Measurements from ENCODE around the gene DSTYK.

Gene DSTYK

GRCh38 chr1:205124726-205125125 is 86.8 kb downstream of the DSTYK start:
- no peak for DNase-seq (ENCODE audit: low read depth)

- no peak for DNase-seq (ENCODE audit: low read depth)
Measured at GRCh38 chr1:205122489-205122882, 89.0 kb downstream of the DSTYK start.

- peak; percentile 91 for DNase-seq (ENCODE audit: low read depth)
Measured at GRCh38 chr1:205121660-205122488, 89.6 kb downstream of the DSTYK start, which contains the start of gene RBBP5. Gene RBBP5, minus strand, starts transcription at chr1:205121978. Its CDS starts 105 bp downstream, at chr1:205121873.

DNA sequence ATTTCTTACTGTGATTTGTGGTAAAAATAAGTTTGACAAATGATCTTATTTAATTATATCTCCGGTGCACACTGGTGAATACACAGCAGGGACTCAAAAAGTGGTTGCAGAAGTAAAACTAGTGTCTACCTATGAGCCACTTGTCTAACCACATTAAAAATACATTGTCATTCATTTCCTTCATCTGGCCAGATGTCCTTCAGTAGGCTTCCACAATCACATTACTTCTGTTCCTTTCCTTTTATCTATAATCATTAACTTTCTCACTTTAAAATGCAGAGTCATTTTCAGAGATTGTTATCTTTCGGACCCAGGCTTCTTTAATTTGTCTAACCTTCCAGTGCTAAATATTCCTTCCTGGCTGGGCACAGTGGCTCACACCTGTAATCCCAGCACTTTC is 92.8 kb downstream of the DSTYK start:
- DNase-seq (ENCODE audit: low read depth) = no peak

DNA sequence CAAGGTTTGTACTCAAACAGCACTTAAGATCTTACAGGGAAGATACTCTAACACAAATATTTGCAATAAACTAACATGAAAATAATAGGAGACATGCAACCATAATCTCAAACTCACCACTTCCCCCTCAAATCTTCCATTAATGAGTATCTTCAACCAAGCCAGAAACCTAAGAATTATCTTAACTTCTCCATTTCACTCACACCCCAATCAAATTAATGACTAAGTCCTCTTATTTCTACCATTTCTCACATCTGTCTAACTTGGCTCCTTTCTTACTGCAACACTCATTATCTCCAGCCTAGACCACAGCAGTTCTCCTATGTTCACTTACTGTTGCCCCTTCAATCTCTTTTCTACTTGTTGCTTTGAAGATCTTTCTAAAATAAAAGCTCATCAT is 100.1 kb downstream of the DSTYK start:
- DNase-seq (ENCODE audit: low read depth) = no peak

- no peak for DNase-seq (ENCODE audit: low read depth)
Measured at GRCh38 chr1:205109711-205110110, 101.8 kb downstream of the DSTYK start.

GRCh38 chr1:205109269-205109668 is 102.2 kb downstream of the DSTYK start:
- DNase-seq (ENCODE audit: low read depth) = no peak

DNA sequence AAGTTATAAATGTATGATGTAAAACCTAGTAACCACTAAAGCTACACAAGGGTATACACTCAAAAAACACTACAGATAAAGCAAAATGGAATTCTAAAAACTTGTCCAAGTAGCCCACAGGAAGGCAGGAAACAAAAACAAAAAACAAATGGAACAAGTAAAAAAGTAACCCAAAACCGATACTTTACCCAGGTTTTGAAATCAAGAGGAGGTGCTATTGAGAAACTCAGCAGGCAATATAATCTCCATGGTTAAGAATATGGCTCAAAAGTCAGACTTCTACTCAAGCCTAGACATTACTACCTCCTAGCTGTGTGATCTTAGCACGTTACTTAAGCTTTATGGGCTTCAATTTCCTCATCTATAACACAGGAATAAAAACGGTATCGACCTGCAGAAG is 103.0 kb downstream of the DSTYK start:
- no peak for DNase-seq (ENCODE audit: low read depth)

- no peak for DNase-seq (ENCODE audit: low read depth)
Measured at GRCh38 chr1:205107327-205107726, 104.2 kb downstream of the DSTYK start.

DNA sequence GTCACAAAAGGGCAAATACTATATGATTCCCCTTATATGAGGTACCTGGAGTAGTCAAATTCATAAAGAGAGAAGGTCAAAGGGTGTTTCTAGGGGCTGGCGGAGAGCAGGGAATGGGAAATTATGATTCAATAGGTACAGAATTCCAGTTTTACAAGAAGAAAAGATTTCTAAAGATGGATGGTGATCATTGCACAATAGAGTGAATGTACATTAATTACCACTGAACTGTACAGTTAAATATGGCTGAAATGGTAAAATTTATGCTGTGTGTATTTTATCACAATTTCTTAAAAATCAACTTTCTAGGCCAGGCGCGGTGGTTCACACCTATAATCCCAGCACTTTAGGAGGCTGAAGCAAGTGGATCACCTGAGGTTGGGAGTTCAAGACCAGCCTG is 109.1 kb downstream of the DSTYK start:
- no peak for DNase-seq (ENCODE audit: low read depth)

- no peak for DNase-seq (ENCODE audit: low read depth)
Measured at GRCh38 chr1:205098242-205098641, 113.3 kb downstream of the DSTYK start.

DNA sequence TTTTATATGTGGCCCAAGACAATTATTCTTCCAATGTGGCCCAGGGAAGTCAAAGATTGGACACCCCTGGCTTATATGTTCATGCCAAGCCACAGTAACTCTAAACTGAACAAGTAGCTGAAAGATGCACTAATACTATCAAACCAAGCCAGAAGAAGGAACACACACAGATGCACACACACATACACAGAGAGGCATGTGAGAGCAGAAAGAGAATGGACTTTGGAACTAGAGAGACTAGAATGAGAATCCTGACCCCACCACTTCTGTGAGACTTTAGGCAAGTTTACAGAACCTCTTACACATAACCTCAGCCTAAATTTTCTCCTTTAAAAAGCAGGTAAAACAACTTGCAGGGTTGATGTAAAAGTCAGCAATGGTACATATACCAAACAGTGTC is 116.1 kb downstream of the DSTYK start:
- no peak for DNase-seq (ENCODE audit: low read depth)
